HK-2 (cell line): ENCODE data around the gene KLF6.
A peak's percentile ranks its signal among the peaks of the same experiment; 100 is the strongest.

Source experiments
- DNase-seq: peaks from one replicate; pipeline ENCODE4 v3.0.0-alpha.2; 2018; ENCODE audit not compliant: unreplicated experiment

Gene KLF6

DNA sequence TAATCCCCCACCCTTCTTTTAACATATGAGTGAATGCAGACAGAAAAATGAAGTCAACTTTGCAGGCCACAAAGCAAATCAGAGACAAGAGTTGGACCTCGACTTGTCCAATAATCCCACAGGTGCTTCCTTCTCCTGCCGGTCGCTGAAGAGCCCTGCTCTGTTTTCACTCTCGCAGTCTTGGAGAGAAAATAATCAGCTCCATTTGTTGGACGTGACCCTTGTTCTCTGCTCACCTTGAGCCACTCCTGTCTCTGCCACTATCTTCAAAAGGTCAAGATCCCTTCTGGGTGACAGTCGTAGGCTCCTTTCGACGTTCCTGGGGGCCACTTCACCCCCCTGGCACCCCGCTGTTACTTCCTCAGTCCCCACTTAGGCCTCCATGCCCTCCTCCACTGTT, 2.8 kb upstream of the KLF6 start:
- no peak for DNase-seq

DNA sequence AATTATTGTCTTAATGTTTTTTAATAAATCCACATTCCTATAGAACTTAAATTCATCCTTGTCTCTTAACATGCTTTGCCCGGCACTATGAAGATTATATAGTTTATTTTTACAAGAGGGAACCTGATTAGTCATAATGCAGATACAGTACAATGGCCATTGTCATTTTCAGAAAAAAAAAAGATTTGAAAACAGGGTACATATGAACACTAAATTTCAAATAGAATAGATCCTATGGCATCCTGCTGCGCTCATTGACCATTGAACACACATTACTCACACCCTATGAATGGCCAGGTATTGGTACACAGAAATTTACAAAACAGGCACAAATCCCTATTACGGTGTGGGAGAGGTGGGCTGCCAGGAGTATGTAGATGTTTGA, 2.0 kb upstream of the KLF6 start:
- DNase-seq: no peak

DNA sequence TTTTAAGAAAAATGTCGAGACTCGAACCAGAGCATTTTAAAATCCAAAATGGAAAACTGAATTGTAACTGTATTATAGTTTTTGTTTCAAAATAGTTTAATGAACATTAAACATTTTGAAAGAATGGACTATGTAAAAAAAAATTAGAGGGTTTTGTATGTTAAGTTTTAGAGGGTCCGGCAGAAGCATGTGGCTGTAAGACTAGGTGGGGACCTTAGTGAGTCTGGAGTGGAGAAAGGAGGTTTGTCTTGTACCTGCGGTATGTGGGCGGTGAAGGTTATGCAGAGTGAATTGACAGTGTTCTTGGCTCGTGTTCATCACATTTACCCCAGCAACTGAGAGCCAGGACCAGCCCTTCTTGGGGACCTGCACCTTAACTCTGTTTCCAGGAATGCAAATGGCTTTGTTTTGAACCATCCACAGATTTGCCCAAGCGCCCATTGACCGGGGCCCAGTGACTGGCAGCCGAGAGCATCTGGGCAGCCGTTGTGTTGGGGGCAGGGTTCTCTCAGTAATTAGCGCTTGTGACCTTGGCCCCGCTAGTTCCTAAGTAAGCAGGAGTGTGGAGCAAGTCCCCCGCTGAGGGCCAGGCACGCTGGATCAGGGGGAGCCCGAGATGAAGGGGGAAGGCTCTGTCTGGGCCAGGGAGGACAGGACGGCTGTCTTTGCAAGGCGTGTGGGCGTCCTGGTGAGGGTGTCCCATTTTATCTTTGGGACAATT, 1.4 kb upstream of the KLF6 start:
- DNase-seq: peak; percentile 67

DNA sequence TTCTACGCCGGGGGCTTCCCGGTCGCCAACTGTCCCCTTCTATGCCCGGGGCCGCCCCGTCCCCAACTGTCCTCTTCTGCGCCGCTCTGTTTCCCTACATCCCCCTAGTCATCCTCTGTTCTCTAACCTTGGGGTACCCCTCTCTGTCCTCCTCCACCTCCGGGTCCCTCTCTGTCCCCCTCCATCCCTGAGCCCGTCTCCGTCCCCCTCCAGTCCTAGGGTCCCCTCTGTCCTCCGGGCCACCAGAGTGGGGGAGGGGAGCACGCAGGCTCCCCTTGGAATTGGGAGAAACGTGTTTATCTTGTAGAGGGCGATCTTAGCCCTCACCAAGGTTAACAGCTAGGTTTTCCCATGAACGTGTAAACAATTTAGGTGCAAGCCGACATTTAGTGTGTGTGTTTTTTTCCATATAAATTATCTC, 852 bp upstream of the KLF6 start:
- DNase-seq: peak; percentile 44

DNA sequence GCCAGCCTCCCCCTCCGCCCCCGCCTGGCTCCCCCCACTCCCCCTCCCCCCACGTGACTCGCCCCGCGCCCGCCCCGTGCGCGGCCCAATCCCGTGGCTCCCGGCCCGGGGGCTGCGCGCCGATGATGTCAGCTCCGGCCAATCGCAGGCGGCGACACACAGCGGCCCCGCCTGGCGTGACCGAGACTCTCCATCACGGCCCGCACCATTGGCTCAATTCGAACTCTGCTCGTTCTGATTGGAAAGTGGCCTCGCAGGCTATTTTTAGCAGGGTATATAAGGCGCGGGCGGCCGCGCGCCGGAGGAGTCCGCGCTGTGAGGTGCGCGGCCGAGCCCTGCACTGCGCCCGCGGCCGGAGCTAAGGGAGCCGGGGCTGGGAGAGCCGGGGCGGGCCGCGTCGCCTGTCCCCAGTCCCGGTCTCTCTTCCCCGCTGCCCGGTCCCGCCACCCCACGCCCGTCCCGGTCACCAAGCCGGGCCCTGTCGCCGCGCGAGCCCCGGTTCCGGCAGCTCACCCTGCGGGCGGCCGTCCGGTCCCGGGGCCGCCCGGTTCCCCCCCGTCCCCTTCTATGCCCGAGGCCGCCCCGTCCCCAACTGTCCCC, 342 bp upstream of the KLF6 start:
- peak; percentile 98 for DNase-seq

DNA sequence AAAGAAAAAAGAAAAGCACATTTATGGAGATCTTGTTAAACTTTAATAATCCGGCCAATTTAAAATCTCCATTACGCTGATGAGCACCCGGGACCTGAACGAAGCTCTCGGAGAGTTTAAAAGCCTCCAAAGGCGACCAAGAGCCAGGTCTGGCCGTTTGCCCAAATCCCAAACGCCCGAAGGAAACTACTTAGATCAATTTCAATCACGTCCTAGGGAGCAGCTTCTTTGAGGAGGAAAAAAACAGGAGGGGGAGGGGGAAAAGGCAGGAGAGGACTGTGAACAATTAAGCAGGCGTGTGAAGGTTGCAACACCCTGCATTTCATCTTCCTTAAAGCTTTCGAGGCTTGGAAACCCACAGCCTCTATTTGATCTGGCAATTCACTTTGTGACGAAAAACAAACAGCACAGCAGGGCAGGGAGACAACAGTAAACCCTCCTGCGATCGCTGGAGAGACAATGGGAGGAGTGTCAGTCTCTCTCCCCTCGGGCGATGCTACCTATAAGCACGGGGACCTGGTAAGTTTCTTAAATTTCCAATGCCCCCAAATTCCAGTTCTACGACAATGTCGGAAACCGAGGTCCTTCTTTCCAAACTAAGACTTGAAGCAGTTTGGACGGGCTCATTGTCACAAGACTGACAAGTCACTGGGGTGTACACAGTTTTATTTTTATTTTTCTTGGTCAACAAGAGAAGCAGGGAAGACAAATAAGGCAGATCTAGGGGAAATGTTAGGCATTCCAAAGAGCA, 1.2 kb downstream of the KLF6 start:
- no peak for DNase-seq

DNA sequence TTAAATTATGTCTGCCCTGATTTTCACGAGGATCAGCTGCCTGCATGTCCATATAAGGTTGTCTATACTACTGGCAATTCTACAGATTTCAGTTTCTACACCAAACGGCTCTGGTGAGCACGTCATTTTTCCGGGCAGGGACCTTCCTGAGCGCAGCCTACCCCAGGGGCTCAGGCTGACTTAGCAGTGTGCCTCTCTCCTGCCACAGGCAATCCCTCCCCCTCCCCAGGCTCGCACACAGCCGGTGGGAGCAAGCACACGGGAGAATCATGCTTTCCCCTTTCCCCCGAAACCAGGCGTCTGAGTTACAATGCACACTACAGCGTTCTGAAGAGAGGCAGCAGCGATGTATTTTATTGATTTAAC, 1.7 kb downstream of the KLF6 start:
- DNase-seq: no peak

DNA sequence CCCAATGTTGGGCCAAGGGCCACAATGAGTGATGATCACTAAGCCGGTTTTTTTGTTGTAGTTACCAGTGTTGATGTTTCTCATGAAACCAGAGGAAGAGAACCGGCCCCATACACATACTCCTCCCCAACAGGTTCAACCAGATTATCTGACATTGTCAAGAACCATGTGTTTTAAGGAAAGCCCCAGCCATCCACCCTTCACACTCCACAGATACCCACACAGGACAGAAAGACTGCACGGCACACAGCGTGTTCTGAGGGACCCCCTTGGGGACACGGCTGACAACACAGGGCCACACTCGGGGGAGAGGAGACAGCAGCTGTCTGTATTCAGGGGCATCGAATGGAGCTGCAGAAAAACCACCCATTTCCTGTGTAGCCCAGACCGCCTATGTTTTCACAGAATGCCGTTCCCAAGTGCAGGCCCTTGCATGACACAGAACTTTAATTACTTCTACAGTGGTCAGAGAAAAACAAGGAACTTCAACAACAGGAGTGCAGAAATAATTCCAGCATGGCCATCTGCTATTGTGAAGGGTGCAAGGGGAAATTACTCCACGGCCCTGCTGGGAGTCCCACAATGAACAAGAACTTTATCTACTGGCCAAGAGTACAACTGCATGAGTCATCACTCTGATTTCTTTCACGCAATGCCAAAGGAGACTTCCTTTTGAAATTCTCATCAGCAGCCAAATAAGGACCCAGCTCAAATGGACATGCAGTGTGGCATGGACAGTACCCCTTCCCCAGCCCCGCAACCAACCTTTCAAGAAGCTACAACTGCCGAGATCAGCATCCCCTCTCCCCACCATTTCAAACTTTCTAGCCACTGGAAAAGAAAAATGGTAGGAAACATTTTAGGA, 2.3 kb downstream of the KLF6 start:
- peak; percentile 37 for DNase-seq

DNA sequence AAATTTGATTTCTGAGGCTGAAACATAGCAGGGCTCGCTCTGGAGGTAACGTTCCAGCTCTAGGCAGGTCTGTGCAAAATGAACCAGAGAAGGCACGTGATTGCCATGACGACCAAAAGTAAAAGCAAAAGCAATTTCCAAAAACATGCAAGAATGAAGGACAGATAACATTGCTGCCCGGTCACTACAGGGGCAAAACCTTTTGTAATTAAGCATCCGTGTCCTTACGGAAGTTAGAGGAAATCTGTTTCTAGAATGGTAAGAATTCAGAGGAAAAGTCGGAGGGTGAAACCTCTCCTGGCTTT, 2.9 kb downstream of the KLF6 start:
- no peak for DNase-seq

DNA sequence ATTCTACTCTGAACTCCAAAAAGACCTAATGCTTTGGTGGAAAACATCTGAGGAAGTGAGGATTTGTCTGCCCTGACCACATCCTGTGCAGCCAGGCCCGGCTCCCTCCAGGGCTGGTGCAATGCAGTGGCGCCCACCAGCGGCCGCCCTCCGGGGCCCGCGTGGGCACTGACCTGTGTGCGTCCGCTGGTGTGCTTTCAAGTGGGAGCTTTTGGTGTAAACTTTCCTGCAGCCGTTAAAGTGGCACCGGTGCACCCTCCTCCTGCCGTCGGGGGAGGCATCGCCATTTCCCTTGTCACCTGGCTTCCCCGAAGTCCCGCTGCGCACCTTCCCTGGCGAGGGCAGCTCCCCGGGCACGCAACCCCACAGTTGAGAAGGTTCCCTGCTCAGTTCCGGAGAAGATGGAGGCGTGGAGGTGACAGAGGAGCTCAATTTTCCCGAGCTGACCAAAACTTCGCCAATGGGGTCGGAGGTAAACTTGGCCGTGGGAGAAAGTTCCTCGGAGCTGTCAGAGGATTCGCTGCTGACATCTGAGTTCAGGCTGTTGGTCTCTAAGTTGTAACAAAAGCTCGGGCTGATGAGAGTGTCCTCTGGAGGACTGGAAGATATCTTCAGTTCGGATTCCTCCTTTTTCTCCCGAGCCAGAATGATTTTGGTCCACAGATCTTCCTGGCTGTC, 3.4 kb downstream of the KLF6 start:
- peak; percentile 46 for DNase-seq

DNA sequence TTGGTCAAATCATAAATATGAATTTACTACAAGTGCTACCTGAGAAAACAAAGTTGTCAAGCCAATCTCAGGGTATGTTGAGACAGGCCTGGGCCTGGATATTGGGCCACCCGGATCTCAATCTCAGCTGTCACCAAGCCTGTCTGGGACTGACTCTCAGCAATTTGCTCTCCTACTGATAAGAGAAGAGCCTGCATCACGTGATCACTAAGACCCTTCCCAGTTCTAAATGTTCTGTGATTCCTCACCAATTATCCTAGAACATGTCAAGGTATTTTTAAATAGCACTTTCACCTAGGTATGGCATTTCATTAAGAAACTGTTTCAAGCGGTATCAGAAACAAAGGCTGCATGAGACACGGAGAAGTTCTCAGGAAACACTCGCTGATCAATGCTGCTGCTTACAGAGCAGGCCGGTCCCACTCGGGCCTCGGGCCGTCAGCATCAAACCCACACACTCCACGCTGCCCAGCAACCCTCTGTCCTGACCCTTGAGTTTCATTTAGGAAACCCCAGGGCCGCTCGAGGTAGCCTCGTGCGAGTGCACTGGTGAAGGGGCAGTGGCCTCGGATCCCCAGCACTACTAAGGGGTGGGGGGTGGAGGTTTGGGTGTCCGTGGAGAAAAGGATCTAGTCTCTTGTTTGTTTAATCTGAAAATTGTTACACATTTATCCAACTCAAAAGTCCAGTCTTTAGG, 4.1 kb downstream of the KLF6 start:
- DNase-seq: no peak

DNA sequence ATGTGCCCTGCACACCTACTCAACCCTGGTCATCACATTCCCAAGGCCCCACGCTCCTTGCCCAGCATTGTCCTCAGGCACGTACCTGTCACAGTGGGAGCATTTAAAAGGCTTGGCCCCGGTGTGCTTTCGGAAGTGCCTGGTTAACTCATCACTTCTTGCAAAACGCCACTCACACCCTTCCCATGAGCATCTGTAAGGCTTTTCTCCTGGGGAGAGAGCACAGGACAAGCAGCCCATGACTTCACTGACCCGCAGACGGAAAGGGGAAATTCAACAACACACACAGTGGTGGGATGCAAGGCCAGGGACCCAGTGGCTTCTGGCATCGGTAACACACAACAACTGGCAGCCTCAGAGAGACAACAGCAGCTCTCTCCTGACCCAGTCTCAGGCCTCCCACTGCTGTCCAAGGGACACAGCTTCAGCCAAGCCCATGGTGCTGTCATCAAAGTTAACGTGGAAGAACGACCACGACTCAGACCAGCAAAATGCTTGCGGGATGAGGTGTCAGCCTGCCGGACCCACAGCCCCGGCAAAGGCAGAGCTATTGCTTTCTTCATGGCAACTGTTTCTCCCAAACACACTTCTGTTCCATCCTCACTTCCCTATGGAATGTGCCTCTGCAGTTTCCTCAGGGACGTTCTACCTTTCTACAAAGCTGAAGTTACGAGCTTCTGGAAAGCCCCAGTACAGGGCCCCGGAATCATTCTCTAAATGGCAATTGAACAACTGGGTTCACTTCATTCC, 4.8 kb downstream of the KLF6 start:
- DNase-seq: peak; percentile 35

DNA sequence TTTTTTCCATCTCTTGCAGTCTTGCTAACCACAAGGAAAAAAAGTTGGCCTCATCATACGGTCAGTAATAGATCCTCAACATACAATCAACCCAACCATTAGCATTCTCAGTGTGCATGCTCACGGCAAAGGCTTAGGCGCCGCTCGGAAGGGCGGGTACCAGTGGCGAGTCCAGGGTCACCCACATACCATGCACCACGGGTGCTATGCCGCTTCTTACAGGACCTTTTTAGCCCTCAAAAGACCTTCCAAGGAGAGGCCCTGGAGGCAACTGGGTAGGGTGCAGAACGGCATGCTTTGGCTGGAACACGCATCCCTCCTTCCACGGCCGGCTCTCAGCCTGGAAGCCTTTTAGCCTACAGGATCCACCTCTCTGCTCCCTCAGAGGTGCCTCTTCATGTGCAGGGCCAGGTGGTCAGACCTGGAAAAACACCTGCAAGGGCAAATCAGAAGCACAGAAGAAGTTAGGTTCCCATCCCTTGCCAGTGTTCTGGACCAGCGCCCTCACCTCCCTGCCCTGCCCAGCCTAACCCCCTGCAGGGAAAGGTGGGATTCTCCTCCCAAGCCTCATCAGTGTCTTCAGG, 5.8 kb downstream of the KLF6 start:
- DNase-seq: no peak

DNA sequence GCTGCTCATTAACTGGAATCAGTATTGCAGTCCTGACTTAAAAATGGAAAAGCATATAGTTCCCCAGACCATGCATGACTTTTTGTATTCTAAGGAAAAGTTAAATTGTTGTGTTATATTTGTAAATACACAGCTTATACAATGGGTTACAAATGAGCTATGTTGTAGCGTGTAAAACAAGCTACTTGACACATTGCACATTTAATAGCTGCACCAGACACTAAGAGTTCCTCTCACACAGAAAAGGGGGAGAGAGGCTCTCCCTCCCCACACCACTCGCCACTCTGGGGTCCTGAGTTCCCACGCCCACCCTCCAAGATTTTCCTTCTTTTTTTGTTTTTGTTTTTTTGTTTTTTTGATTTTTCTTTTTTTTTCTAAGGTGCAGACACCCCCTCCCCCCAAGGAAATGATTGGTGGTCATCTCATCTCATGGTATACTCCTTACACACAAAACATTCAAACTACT, 6.3 kb downstream of the KLF6 start:
- DNase-seq: no peak

DNA sequence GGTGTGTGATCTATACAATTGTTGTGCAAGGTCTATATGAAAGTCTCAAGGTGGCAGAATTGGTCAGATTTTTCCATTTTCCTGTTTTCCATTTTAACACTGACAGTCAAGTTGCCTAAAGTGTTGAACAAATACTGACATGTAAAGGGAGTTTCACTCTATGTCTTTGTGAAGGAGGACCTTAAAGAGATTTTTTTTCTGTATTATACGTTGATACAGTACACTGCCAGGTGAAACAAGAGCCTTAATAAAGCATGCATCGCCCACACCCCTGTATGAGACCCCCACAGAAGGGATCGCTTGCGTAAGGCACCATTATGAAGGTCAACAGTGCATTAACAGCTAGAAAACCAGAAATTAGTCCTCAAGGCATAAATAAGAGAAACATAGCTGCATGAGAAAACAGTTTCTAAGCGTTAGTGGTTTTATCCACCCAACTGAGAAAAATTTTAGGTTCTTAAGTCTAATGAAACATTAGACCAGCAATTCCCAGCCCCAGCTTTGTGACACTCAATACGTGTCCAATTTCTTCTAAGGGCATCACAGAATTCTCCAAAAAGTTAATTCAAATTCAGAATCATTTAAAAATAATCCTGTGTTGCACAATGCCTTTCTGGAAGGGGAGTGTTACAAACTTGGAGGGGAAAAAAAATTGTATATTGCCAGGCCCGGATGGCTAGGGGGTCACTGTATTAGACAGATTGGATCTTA, 6.9 kb downstream of the KLF6 start:
- DNase-seq: no peak

DNA sequence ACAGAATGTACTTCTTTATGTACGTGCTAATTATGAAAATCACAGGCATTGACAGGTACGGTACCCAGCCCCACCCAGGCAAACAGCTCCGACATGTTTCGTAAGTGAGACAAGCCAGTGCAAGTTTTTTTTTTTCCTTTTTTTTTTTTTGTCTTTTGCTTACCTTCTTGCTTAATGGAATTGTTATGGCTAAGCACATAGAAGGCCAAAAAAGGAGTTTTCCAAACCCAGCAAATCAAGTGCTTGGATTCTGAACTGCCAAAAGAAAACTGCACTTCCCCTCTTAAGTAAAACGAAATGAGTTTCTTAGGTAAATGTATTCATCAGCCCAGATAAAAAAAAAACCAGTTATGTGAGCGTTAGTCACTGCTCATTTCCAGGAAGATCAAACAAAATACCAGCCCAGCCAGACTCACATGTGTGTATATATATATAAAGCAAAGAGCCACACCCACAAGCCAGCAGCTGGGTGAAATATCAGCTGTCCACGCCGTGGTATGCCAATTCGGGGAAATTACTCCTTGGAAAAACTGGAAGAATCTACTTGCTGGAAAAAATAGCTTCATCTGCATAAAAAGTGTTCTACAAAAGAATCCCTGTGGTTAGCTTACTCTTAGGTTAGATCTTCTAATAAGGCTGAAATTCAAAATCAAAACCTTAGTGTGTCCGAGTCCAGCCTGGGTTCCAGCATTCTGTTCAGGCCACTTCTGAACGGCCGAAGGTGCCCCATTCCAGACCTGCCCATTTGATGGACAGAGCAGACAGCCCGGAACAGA, 8.0 kb downstream of the KLF6 start:
- DNase-seq: peak; percentile 38

DNA sequence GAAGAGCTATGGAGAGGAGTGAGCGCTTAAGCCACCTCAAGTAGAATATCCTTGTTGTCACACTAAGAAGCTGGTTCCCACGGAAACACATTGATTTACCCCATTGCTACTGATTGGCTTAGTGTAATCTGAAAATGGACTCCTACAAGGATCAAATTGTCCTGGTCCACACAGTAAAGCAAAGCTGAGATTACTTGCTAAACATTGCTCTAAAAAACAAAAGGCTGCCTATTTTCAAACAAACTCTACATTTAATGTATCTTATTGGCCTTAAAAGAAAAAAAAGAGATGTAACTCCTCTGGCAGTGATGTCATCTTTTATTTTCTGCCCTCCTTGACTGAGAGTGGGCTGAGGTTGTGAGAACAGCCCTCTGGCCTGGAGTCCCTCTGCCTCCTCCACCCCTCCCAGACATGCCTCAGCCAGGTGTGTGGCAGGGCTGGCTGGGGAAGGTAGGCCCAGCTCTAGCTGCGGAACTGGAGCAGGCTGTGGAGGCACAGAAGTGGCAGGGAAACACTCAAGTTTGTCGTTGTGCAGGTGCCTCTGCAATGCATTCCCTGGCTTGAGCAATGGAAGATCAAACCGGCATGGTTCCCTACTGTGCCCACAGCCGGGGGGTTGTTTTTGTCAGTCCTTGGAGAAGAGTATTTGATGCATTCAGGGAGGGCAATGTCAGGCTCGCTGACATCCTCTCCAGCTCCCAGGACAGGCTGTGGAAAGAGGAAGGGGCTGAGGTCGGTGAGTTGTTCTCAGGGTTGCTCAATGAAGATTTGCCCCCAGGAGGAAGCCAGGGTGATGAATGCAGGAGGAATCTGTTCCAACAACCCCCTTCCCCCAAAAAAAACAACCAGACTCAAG, 9.1 kb downstream of the KLF6 start:
- DNase-seq: peak; percentile 63
